Measurements from ENCODE around the gene TBXAS1.

DNA sequence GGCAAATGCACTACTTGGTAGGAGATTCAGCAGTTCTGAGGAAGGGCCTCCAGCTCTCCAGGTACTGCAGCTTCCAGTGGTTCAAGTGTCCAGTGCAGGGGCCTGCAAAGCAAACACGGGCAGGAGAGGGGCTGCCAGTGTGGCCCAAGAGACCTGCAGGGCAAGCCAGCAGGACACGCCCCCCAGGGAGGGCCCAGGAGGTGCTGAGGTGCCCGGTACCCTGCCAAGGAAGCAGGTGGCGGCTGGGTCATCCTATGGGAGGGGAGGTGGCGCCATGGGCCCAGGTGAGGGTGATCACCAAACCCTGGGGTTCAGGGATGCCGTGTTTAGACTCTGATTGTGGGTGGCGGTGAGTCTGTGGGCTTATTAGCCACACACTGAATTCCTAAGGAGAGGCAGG lies 188.0 kb downstream of the TBXAS1 start:
- TF ChIP-seq POLR2AphosphoS5 (IDR thresholded peaks at IDR 0.05), result no peak
- no peak for TF ChIP-seq POLR2A (IDR thresholded peaks at IDR 0.05)

Measured in transverse colon (tissue), 3 donors.